ENCODE results near the gene WBP2. TPM values are rescaled to one million over a fixed set of nuclear protein-coding genes. Genes with fewer than 3 reads are reported as not detected.
A peak's percentile ranks its signal among the peaks of the same experiment; 100 is the strongest.

The WBP2 gene
- total and polyA plus RNA-seq, 10 of the 15 experiments (the other 5 are each of a cell fraction or from before 2014, with no cell fraction given), result 1.5 to 57.3 (median 27.5) TPM

GRCh38 chr17:75832652-75833400, 22.3 kb downstream of the WBP2 start:
- no peak for FAIRE-seq

GRCh38 chr17:75832164-75832651, 22.9 kb downstream of the WBP2 start:
- H2AFZ ChIP-seq (ENCODE audit: control insufficient read depth, low read depth, low read length), result no peak overlapping the region
- POLR2A ChIA-PET, result interaction anchor here (0.6 to 1.0 kb wide), 4 partner anchors 12 to 65 kb away, joined by 3 read pairs; no protein-coding TSS in a partner anchor
- no peak overlapping the region for H3K9ac ChIP-seq (ENCODE audit: control insufficient read depth, insufficient read depth, low read length)
- SMC1A ChIA-PET (ENCODE audit: uncharacterized antibody, unreplicated experiment), result interaction anchor here (1.0 to 1.3 kb wide), 2 partner anchors 11 to 41 kb away, joined by 3 to 4 read pairs; no protein-coding TSS in a partner anchor
- H3K27ac ChIP-seq (ENCODE audit: control insufficient read depth, insufficient read depth), result 0 out of 2 replicates have a peak overlapping the region, but pooled peaks have one; percentile 4
- no peak for FAIRE-seq
- 75% methylated on average over 10 of the region's 10 CpGs for WGBS (ENCODE audit: insufficient coverage, insufficient replicate concordance, low lambda C conversion rate, missing lambda C conversion rate)
- H3K4me2 ChIP-seq (ENCODE audit: control insufficient read depth, insufficient read depth), result no peak overlapping the region
- RAD21 ChIA-PET (ENCODE audit: unreplicated experiment), result interaction anchor here (0.7 to 0.8 kb wide), 2 partner anchors 13 to 16 kb away, joined by 3 to 4 read pairs; no protein-coding TSS in a partner anchor
- BruUV-seq (replicated peaks), result no TSS peak
- H3K79me2 ChIP-seq (ENCODE audit: control insufficient read depth, insufficient read depth, low read length), result no peaks in the 10 kb centered on the region
- in situ Hi-C loops (cut with MboI), result no loop called here
- intact Hi-C loops (cut with micrococcal nuclease; ENCODE audit: unreplicated experiment), result no loop called here
- H3K4me1 ChIP-seq (ENCODE audit: control insufficient read depth, insufficient read depth, low read length), result no peaks in the 10 kb centered on the region
- peaks cover 3 to 8% of the 10 kb centered on the region in 2 experiments; a peak in 3 of 4 replicates for H3K36me3 ChIP-seq (ENCODE audit: control insufficient read depth in 2 of 2, insufficient read depth in 2 of 2, low read length in 1 of 2)
- no peak for DNase-seq (ENCODE audit: low read depth, low spot score)
- no peaks in the 10 kb centered on the region for H3K27me3 ChIP-seq (replicated peaks in 1 of 2; ENCODE audit: control insufficient read depth in 2 of 2, insufficient read depth in 2 of 2, low read length in 1 of 2)
- H3K4me3 ChIP-seq, result no peak overlapping the region
- no peaks in the 10 kb centered on the region for H3K9me3 ChIP-seq (replicated peaks; ENCODE audit: control insufficient read depth, insufficient read depth, low read length)
- CTCF ChIA-PET, result no interaction called here
- peak; percentile 11 for ATAC-seq
- H4K20me1 ChIP-seq (ENCODE audit: control insufficient read depth, insufficient read depth), result no peaks in the 10 kb centered on the region
- TF ChIP-seq BACH1 (IDR thresholded peaks at IDR 0.05; ENCODE audit: borderline replicate concordance) (no peak), HCFC1 (IDR thresholded peaks at IDR 0.05; ENCODE audit: low read length) (no peak), MAX (IDR thresholded peaks at IDR 0.05; ENCODE audit: low read depth, low read length) (no peak), FOXK2 (IDR thresholded peaks at IDR 0.05) (no peak), SIX5 (IDR thresholded peaks at IDR 0.05; ENCODE audit: low read depth, low read length, severe bottlenecking) (no peak), MEF2A (IDR thresholded peaks at IDR 0.05; ENCODE audit: insufficient read depth, low read depth, low read length) (no peak), GATAD2B (conservative IDR thresholded peaks at IDR 0.05; ENCODE audit: low read depth) (no peak), KLF5 (IDR thresholded peaks at IDR 0.05; ENCODE audit: partially characterized antibody) (no peak), MYC (IDR thresholded peaks at IDR 0.05; ENCODE audit: insufficient read depth, insufficient read length, insufficient replicate concordance, low read length, severe bottlenecking) (no peak), CHD4 (IDR thresholded peaks at IDR 0.05) (no peak), FOS (IDR thresholded peaks at IDR 0.05; ENCODE audit: borderline replicate concordance, extremely low read depth, insufficient read length) (no peak), CBFB (IDR thresholded peaks at IDR 0.05; ENCODE audit: low read depth) (no peak)
- TF ChIP-seq, protein P1, sequence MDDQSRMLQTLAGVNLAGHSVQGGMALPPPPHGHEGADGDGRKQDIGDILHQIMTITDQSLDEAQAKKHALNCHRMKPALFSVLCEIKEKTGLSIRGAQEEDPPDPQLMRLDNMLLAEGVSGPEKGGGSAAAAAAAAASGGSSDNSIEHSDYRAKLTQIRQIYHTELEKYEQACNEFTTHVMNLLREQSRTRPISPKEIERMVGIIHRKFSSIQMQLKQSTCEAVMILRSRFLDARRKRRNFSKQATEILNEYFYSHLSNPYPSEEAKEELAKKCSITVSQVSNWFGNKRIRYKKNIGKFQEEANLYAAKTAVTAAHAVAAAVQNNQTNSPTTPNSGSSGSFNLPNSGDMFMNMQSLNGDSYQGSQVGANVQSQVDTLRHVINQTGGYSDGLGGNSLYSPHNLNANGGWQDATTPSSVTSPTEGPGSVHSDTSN (IDR thresholded peaks at IDR 0.05; ENCODE audit: insufficient replicate concordance, low read depth, low read length), result no peak

More at GRCh38 chr17:75832652-75833400, 22.3 kb downstream of the WBP2 start:
- 65% methylated on average over 20 of the region's 20 CpGs for WGBS (ENCODE audit: insufficient coverage, insufficient replicate concordance, low lambda C conversion rate, missing lambda C conversion rate)
- in situ Hi-C loops (cut with MboI) (no loop called here), intact Hi-C loops (cut with micrococcal nuclease; ENCODE audit: unreplicated experiment) (no loop called here)
- H3K79me2 ChIP-seq (ENCODE audit: control insufficient read depth, insufficient read depth, low read length), result no peaks in the 10 kb centered on the region
- 0 out of 2 replicates have a peak overlapping the region, but pooled peaks have one; percentile 4 for H3K27ac ChIP-seq (ENCODE audit: control insufficient read depth, insufficient read depth)
- no peaks in the 10 kb centered on the region for H3K27me3 ChIP-seq (replicated peaks in 1 of 2; ENCODE audit: control insufficient read depth in 2 of 2, insufficient read depth in 2 of 2, low read length in 1 of 2)
- ChIA-PET RAD21 (ENCODE audit: unreplicated experiment) (interaction anchor here (0.7 to 1.6 kb wide), 3 partner anchors 12 to 56 kb away, joined by 3 to 4 read pairs (median 4); no protein-coding TSS in a partner anchor), SMC1A (ENCODE audit: uncharacterized antibody, unreplicated experiment) (interaction anchor here (1.0 to 1.3 kb wide), 2 partner anchors 11 to 41 kb away, joined by 3 to 4 read pairs; no protein-coding TSS in a partner anchor), POLR2A (interaction anchor here (0.6 to 1.0 kb wide), 6 partner anchors 13 to 79 kb away, joined by 3 to 4 read pairs (median 3); no protein-coding TSS in a partner anchor), CTCF (interaction anchor here (0.7 kb wide), 1 partner anchor 26 kb away, joined by 3 read pairs; no protein-coding TSS in a partner anchor)
- H3K4me1 ChIP-seq (ENCODE audit: control insufficient read depth, insufficient read depth, low read length), result no peaks in the 10 kb centered on the region
- H2AFZ ChIP-seq (ENCODE audit: control insufficient read depth, low read depth, low read length), result no peak overlapping the region
- H3K9ac ChIP-seq (ENCODE audit: control insufficient read depth, insufficient read depth, low read length), result no peak overlapping the region
- no peaks in the 10 kb centered on the region for H3K9me3 ChIP-seq (replicated peaks; ENCODE audit: control insufficient read depth, insufficient read depth, low read length)
- no TSS peak for BruUV-seq (replicated peaks)
- H4K20me1 ChIP-seq (ENCODE audit: control insufficient read depth, insufficient read depth), result no peaks in the 10 kb centered on the region
- TF ChIP-seq POLR2A (IDR thresholded peaks at IDR 0.05; ENCODE audit: low read depth, low read length) (0 out of 2 replicates have a peak, but pooled peaks have one; percentile 9), WRNIP1 (IDR thresholded peaks at IDR 0.05; ENCODE audit: borderline replicate concordance, low read depth, low read length) (no peak)
- no peak for DNase-seq (ENCODE audit: low read depth, low spot score)
- H3K4me3 ChIP-seq, result no peak overlapping the region
- ATAC-seq, result peak; percentile 50
- H3K36me3 ChIP-seq (ENCODE audit: control insufficient read depth in 2 of 2, insufficient read depth in 2 of 2, low read length in 1 of 2), result peaks cover 3 to 8% of the 10 kb centered on the region in 2 experiments; a peak in 3 of 4 replicates
- no peak overlapping the region for H3K4me2 ChIP-seq (ENCODE audit: control insufficient read depth, insufficient read depth)

Data from GM12878 (cell line).